ENCODE results near the gene CYLD. TPM values are rescaled to one million over a fixed set of nuclear protein-coding genes. Genes with fewer than 3 reads are reported as not detected.

Gene CYLD
- total RNA-seq, 1 donor from 2014 or later: 27.8 TPM

GRCh38 chr16:50836121-50836621, 94.3 kb downstream of the CYLD start:
- no peaks in the 10 kb centered on the region for H3K4me1 Mint-ChIP-seq (ENCODE audit: unreplicated experiment)
- no peaks in the 10 kb centered on the region for H3K36me3 Mint-ChIP-seq (ENCODE audit: unreplicated experiment)
- H3K27me3 Mint-ChIP-seq (ENCODE audit: unreplicated experiment): peaks cover 11% of the 10 kb centered on the region
- H3K4me3 Mint-ChIP-seq (ENCODE audit: unreplicated experiment): no peak overlapping the region
- H3K9me3 Mint-ChIP-seq (ENCODE audit: unreplicated experiment): peaks cover 3% of the 10 kb centered on the region
- DNase-seq (ENCODE audit: extremely low spot score, unreplicated experiment): peak; percentile 67
- no peak overlapping the region for H3K27ac Mint-ChIP-seq (ENCODE audit: unreplicated experiment)
- no peak for TF ChIP-seq CTCF (IDR thresholded peaks at IDR 0.05)

GRCh38 chr16:50837324-50837723, 95.4 kb downstream of the CYLD start:
- H3K27ac Mint-ChIP-seq (ENCODE audit: unreplicated experiment): no peak overlapping the region
- no peaks in the 10 kb centered on the region for H3K36me3 Mint-ChIP-seq (ENCODE audit: unreplicated experiment)
- TF ChIP-seq CTCF (IDR thresholded peaks at IDR 0.05): no peak
- peak; percentile 70 for DNase-seq (ENCODE audit: extremely low spot score, unreplicated experiment)
- H3K4me3 Mint-ChIP-seq (ENCODE audit: unreplicated experiment): no peak overlapping the region
- H3K4me1 Mint-ChIP-seq (ENCODE audit: unreplicated experiment): no peaks in the 10 kb centered on the region
- peaks cover 3% of the 10 kb centered on the region for H3K9me3 Mint-ChIP-seq (ENCODE audit: unreplicated experiment)
- peaks cover 19% of the 10 kb centered on the region for H3K27me3 Mint-ChIP-seq (ENCODE audit: unreplicated experiment)

- Mint-ChIP-seq H3K27ac (ENCODE audit: unreplicated experiment) (no peak overlapping the region), H3K4me3 (ENCODE audit: unreplicated experiment) (no peak overlapping the region), H3K36me3 (ENCODE audit: unreplicated experiment) (no peaks in the 10 kb centered on the region), H3K27me3 (ENCODE audit: unreplicated experiment) (peaks cover 19% of the 10 kb centered on the region), H3K4me1 (ENCODE audit: unreplicated experiment) (no peaks in the 10 kb centered on the region), H3K9me3 (ENCODE audit: unreplicated experiment) (peaks cover 2% of the 10 kb centered on the region)
- no peak for DNase-seq (ENCODE audit: extremely low spot score, unreplicated experiment)
- no peak for TF ChIP-seq CTCF (IDR thresholded peaks at IDR 0.05)
Observed at GRCh38 chr16:50838165-50838564, 96.3 kb downstream of the CYLD start.

- H3K9me3 Mint-ChIP-seq (ENCODE audit: unreplicated experiment): no peaks in the 10 kb centered on the region
- no peak for TF ChIP-seq CTCF (IDR thresholded peaks at IDR 0.05)
- peaks cover 19% of the 10 kb centered on the region for H3K27me3 Mint-ChIP-seq (ENCODE audit: unreplicated experiment)
- H3K27ac Mint-ChIP-seq (ENCODE audit: unreplicated experiment): no peak overlapping the region
- DNase-seq (ENCODE audit: extremely low spot score, unreplicated experiment): no peak
- no peaks in the 10 kb centered on the region for H3K4me1 Mint-ChIP-seq (ENCODE audit: unreplicated experiment)
- H3K36me3 Mint-ChIP-seq (ENCODE audit: unreplicated experiment): no peaks in the 10 kb centered on the region
- no peak overlapping the region for H3K4me3 Mint-ChIP-seq (ENCODE audit: unreplicated experiment)
Observed at GRCh38 chr16:50838885-50839284, 97.0 kb downstream of the CYLD start.

GRCh38 chr16:50839356-50839755, 97.5 kb downstream of the CYLD start:
- Mint-ChIP-seq H3K36me3 (ENCODE audit: unreplicated experiment) (no peaks in the 10 kb centered on the region), H3K4me1 (ENCODE audit: unreplicated experiment) (no peaks in the 10 kb centered on the region), H3K4me3 (ENCODE audit: unreplicated experiment) (no peak overlapping the region), H3K27me3 (ENCODE audit: unreplicated experiment) (peaks cover 19% of the 10 kb centered on the region), H3K9me3 (ENCODE audit: unreplicated experiment) (no peaks in the 10 kb centered on the region), H3K27ac (ENCODE audit: unreplicated experiment) (no peak overlapping the region)
- no peak for DNase-seq (ENCODE audit: extremely low spot score, unreplicated experiment)
- TF ChIP-seq CTCF (IDR thresholded peaks at IDR 0.05): no peak

Data from osteocyte (in vitro differentiated cells).